Measurements from ENCODE around the gene IGFBP3. TPM values are rescaled to one million over a fixed set of nuclear protein-coding genes. Genes with fewer than 3 reads are reported as not detected.

IGFBP3 gene
- total and polyA plus RNA-seq, 2 of the 13 experiments (the other 11 are each of a cell fraction or from before 2014, with no cell fraction given), result 57.5 TPM; not detected in 1

DNA sequence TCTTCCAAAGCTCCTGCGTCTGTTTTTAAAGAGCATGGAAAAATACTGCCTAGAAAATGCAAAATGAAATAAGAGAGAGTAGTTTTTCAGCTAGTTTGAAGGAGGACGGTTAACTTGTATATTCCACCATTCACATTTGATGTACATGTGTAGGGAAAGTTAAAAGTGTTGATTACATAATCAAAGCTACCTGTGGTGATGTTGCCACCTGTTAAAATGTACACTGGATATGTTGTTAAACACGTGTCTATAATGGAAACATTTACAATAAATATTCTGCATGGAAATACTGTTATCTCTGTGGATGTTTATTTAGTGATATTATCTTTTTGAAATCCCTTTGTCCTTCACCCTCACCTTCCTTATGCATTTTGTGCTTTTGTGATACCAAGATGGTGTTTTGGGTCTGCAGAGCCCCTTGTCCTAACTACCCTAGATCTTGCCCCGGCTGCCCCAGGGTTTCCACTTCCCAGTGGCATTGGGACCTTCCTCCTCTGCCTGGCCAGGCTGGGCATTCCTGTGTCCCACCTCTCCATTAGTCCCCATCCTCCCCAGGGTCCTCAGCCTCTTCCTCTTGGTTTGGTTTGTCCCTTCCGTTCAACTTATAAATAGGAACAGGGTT is 27.6 kb downstream of the IGFBP3 start (continued):
- TF ChIP-seq NR2F2 (IDR thresholded peaks at IDR 0.05; ENCODE audit: borderline replicate concordance, low read depth), result no peak
- TF ChIP-seq KMT2A (CRISPR knock-in tag; IDR thresholded peaks at IDR 0.05), result 0 out of 2 replicates have a peak, but pooled peaks have one; percentile 17
- no peak for TF ChIP-seq HNRNPLL (IDR thresholded peaks at IDR 0.05; ENCODE audit: low read depth, low read length, poor library complexity, severe bottlenecking)
- TF ChIP-seq HHEX (CRISPR knock-in tag; IDR thresholded peaks at IDR 0.05), result no peak
- TF ChIP-seq, protein P1, sequence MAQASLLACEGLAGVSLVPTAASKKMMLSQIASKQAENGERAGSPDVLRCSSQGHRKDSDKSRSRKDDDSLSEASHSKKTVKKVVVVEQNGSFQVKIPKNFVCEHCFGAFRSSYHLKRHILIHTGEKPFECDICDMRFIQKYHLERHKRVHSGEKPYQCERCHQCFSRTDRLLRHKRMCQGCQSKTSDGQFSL (CRISPR knock-in tag; IDR thresholded peaks at IDR 0.05), result no peak
- TF ChIP-seq, protein P2, sequence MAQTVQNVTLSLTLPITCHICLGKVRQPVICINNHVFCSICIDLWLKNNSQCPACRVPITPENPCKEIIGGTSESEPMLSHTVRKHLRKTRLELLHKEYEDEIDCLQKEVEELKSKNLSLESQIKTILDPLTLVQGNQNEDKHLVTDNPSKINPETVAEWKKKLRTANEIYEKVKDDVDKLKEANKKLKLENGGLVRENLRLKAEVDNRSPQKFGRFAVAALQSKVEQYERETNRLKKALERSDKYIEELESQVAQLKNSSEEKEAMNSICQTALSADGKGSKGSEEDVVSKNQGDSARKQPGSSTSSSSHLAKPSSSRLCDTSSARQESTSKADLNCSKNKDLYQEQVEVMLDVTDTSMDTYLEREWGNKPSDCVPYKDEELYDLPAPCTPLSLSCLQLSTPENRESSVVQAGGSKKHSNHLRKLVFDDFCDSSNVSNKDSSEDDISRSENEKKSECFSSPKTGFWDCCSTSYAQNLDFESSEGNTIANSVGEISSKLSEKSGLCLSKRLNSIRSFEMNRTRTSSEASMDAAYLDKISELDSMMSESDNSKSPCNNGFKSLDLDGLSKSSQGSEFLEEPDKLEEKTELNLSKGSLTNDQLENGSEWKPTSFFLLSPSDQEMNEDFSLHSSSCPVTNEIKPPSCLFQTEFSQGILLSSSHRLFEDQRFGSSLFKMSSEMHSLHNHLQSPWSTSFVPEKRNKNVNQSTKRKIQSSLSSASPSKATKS (CRISPR knock-in tag; IDR thresholded peaks at IDR 0.05), result no peak
- peak in 1 of 2 experiments; percentile 12; a peak in 1 of 4 replicates for TF ChIP-seq NR2F1 (CRISPR knock-in tag; IDR thresholded peaks at IDR 0.05)
- TF ChIP-seq SRSF4 (IDR thresholded peaks at IDR 0.05; ENCODE audit: low read depth, low read length, poor library complexity, severe bottlenecking), result no peak
- no peak for TF ChIP-seq SPEN (CRISPR knock-in tag; IDR thresholded peaks at IDR 0.05; ENCODE audit: low read depth)
- TF ChIP-seq, protein P3, sequence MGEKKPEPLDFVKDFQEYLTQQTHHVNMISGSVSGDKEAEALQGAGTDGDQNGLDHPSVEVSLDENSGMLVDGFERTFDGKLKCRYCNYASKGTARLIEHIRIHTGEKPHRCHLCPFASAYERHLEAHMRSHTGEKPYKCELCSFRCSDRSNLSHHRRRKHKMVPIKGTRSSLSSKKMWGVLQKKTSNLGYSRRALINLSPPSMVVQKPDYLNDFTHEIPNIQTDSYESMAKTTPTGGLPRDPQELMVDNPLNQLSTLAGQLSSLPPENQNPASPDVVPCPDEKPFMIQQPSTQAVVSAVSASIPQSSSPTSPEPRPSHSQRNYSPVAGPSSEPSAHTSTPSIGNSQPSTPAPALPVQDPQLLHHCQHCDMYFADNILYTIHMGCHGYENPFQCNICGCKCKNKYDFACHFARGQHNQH (CRISPR knock-in tag; IDR thresholded peaks at IDR 0.05), result no peak; the same call in none of the 2 replicates
- TF ChIP-seq, protein P4, sequence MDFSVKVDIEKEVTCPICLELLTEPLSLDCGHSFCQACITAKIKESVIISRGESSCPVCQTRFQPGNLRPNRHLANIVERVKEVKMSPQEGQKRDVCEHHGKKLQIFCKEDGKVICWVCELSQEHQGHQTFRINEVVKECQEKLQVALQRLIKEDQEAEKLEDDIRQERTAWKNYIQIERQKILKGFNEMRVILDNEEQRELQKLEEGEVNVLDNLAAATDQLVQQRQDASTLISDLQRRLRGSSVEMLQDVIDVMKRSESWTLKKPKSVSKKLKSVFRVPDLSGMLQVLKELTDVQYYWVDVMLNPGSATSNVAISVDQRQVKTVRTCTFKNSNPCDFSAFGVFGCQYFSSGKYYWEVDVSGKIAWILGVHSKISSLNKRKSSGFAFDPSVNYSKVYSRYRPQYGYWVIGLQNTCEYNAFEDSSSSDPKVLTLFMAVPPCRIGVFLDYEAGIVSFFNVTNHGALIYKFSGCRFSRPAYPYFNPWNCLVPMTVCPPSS (IDR thresholded peaks at IDR 0.05), result no peak
- TF ChIP-seq ZNF337 (CRISPR knock-in tag; IDR thresholded peaks at IDR 0.05; ENCODE audit: borderline replicate concordance, low read depth), result no peak
- TF ChIP-seq, protein P5, sequence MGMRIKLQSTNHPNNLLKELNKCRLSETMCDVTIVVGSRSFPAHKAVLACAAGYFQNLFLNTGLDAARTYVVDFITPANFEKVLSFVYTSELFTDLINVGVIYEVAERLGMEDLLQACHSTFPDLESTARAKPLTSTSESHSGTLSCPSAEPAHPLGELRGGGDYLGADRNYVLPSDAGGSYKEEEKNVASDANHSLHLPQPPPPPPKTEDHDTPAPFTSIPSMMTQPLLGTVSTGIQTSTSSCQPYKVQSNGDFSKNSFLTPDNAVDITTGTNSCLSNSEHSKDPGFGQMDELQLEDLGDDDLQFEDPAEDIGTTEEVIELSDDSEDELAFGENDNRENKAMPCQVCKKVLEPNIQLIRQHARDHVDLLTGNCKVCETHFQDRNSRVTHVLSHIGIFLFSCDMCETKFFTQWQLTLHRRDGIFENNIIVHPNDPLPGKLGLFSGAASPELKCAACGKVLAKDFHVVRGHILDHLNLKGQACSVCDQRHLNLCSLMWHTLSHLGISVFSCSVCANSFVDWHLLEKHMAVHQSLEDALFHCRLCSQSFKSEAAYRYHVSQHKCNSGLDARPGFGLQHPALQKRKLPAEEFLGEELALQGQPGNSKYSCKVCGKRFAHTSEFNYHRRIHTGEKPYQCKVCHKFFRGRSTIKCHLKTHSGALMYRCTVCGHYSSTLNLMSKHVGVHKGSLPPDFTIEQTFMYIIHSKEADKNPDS (CRISPR knock-in tag; IDR thresholded peaks at IDR 0.05), result no peak
- no peak for TF ChIP-seq ZNF761 (CRISPR knock-in tag; conservative IDR thresholded peaks at IDR 0.05)
- no peak for TF ChIP-seq SNAI1 (CRISPR knock-in tag; IDR thresholded peaks at IDR 0.05; ENCODE audit: borderline replicate concordance)
- no peak for TF ChIP-seq ZNF781 (CRISPR knock-in tag; IDR thresholded peaks at IDR 0.05; ENCODE audit: borderline replicate concordance, not compliant biosample characterization)
- no peak for TF ChIP-seq THYN1 (CRISPR knock-in tag; IDR thresholded peaks at IDR 0.05; ENCODE audit: borderline replicate concordance, low read depth)
- 0 out of 2 replicates have a peak, but pooled peaks have one; percentile 6 for TF ChIP-seq NRL (CRISPR knock-in tag; IDR thresholded peaks at IDR 0.05; ENCODE audit: borderline replicate concordance)
- TF ChIP-seq POLR2A (IDR thresholded peaks at IDR 0.05; ENCODE audit: insufficient read depth in 1 of 2, low read depth in 2 of 2, low read length in 2 of 2), result peak in 1 of 2 experiments; percentile 66; a peak in 1 of 4 replicates
- no peak for TF ChIP-seq MEF2D (CRISPR knock-in tag; IDR thresholded peaks at IDR 0.05)
- no peak for TF ChIP-seq XBP1 (CRISPR knock-in tag; IDR thresholded peaks at IDR 0.05)
- no peak for TF ChIP-seq SP2 (CRISPR knock-in tag; IDR thresholded peaks at IDR 0.05)
- peak; percentile 80 for TF ChIP-seq POLR2AphosphoS5 (IDR thresholded peaks at IDR 0.05; ENCODE audit: low read depth, low read length)
- no peak for TF ChIP-seq HIVEP1 (CRISPR knock-in tag; IDR thresholded peaks at IDR 0.05)

Data from HepG2 (cell line).